H9 (cell line): ENCODE data around the gene PDLIM7. TPM values are rescaled to one million over a fixed set of nuclear protein-coding genes. Genes with fewer than 3 reads are reported as not detected.

ENCODE experiments used
- DNase-seq: peaks from one replicate; pipeline ENCODE4 v3.0.0-alpha.2; 2017
- H2AFZ ChIP-seq: one replicate; pipeline ENCODE4 v1.6.1; 2013; ENCODE audit warnings: mild to moderate bottlenecking, low read length, control low read depth, moderate library complexity
- H2AK5ac ChIP-seq: 2 replicates; pipeline ENCODE4 v1.6.1; 2013; ENCODE audit warnings: low read length, control low read depth, mixed read lengths; ENCODE audit not compliant: insufficient read length
- H2BK120ac ChIP-seq: one replicate; pipeline ENCODE4 v1.6.1; 2013; ENCODE audit warnings: low read depth, mild to moderate bottlenecking, low read length, control low read depth, inconsistent platforms; ENCODE audit not compliant: poor library complexity, severe bottlenecking
- H2BK12ac ChIP-seq: 2 replicates; pipeline ENCODE4 v1.6.1; 2013; ENCODE audit warnings: low read length, control low read depth, mixed read lengths, low read depth; ENCODE audit not compliant: insufficient read length
- H2BK15ac ChIP-seq: 2 replicates; pipeline ENCODE4 v1.6.1; 2013; ENCODE audit warnings: low read depth, low read length, control low read depth
- H2BK20ac ChIP-seq: one replicate; pipeline ENCODE4 v1.6.1; 2013; ENCODE audit warnings: low read depth, mild to moderate bottlenecking, low read length, control low read depth, inconsistent platforms; ENCODE audit not compliant: poor library complexity, severe bottlenecking
- H2BK5ac ChIP-seq: 2 replicates; pipeline ENCODE4 v1.6.1; 2013; ENCODE audit warnings: low read length, control low read depth, mixed read lengths; ENCODE audit not compliant: insufficient read length
- H3K14ac ChIP-seq: 2 replicates; pipeline ENCODE4 v1.6.1; 2013; ENCODE audit warnings: low read length, control low read depth; ENCODE audit not compliant: insufficient read depth
- H3K18ac ChIP-seq: 2 replicates; pipeline ENCODE4 v1.6.1; 2013; ENCODE audit warnings: low read depth, mild to moderate bottlenecking, mixed read lengths, low read length, control low read depth; ENCODE audit not compliant: insufficient read length
- H3K23ac ChIP-seq: 2 replicates; pipeline ENCODE4 v1.6.1; 2013; ENCODE audit warnings: low read length, control low read depth, mixed read lengths, low read depth; ENCODE audit not compliant: insufficient read length
- H3K23me2 ChIP-seq: 2 replicates; pipeline ENCODE4 v1.6.1; 2013; ENCODE audit warnings: low read depth, mild to moderate bottlenecking, mixed read lengths, low read length, control low read depth; ENCODE audit not compliant: insufficient read length, poor library complexity, severe bottlenecking
- H3K27ac ChIP-seq: 2 replicates; pipeline ENCODE4 v1.5.1; 2013; ENCODE audit warnings: low read length, control low read depth, mixed read lengths, low read depth; ENCODE audit not compliant: insufficient read length
- H3K27me3 ChIP-seq: 2 replicates; pipeline ENCODE4 v1.6.1; 2013; ENCODE audit warnings: low read length, control low read depth, inconsistent platforms; ENCODE audit not compliant: insufficient read depth
- H3K4ac ChIP-seq: 2 replicates; pipeline ENCODE4 v1.6.1; 2013; ENCODE audit warnings: low read depth, mild to moderate bottlenecking, control low read depth, inconsistent platforms, low read length, moderate library complexity
- H3K4me1 ChIP-seq: 2 replicates; pipeline ENCODE4 v1.6.1; 2013; ENCODE audit warnings: low read length, control low read depth, inconsistent platforms; ENCODE audit not compliant: insufficient read depth
- H3K4me2 ChIP-seq: 2 replicates; pipeline ENCODE4 v1.6.1; 2013; ENCODE audit warnings: low read length, control low read depth, mixed read lengths; ENCODE audit not compliant: insufficient read length, insufficient read depth
- H3K56ac ChIP-seq: 2 replicates; pipeline ENCODE4 v1.6.1; 2013; ENCODE audit warnings: low read depth, mild to moderate bottlenecking, mixed read lengths, low read length, control low read depth; ENCODE audit not compliant: insufficient read length
- H3K79me1 ChIP-seq: 2 replicates; pipeline ENCODE4 v1.6.1; 2013; ENCODE audit warnings: low read depth, mild to moderate bottlenecking, moderate library complexity, low read length, control low read depth, inconsistent platforms; ENCODE audit not compliant: insufficient read depth, poor library complexity, severe bottlenecking
- H3K79me2 ChIP-seq: 2 replicates; pipeline ENCODE4 v1.6.1; 2013; ENCODE audit warnings: low read length, control low read depth, inconsistent platforms; ENCODE audit not compliant: insufficient read depth
- H3K9ac ChIP-seq: 2 replicates; pipeline ENCODE4 v1.6.1; 2013; ENCODE audit warnings: low read length, control low read depth, mixed read lengths; ENCODE audit not compliant: insufficient read length; ENCODE audit errors: extremely low read depth
- H3K9me3 ChIP-seq: one replicate; pipeline ENCODE4 v1.6.1; 2013; ENCODE audit warnings: low read depth, low read length, inconsistent platforms; ENCODE audit not compliant: control insufficient read depth
- H3T11ph ChIP-seq: one replicate; pipeline ENCODE4 v1.6.1; 2013; ENCODE audit warnings: mild to moderate bottlenecking, low read length, control low read depth, inconsistent platforms
- H4K20me1 ChIP-seq: one replicate; pipeline ENCODE4 v1.6.1; 2013; ENCODE audit not compliant: control insufficient read depth, insufficient read length, insufficient read depth
- H4K5ac ChIP-seq: 2 replicates; pipeline ENCODE4 v1.6.1; 2013; ENCODE audit warnings: low read depth, mild to moderate bottlenecking, mixed read lengths, low read length, control low read depth; ENCODE audit not compliant: insufficient read length
- H4K8ac ChIP-seq: replicated peaks from 2 replicates; pipeline ENCODE4 v1.6.1; 2013; ENCODE audit warnings: low read length, control low read depth, mixed read lengths, low read depth; ENCODE audit not compliant: insufficient read length
- H4K91ac ChIP-seq: 2 replicates; pipeline ENCODE4 v1.6.1; 2013; ENCODE audit warnings: low read depth, mild to moderate bottlenecking, moderate library complexity, mixed read lengths, low read length, control low read depth; ENCODE audit not compliant: insufficient read length
- H3K27ac Mint-ChIP-seq, 3 experiments: 2 replicates in 2 of 3; 3 replicates in 1 of 3; pipeline ENCODE4 v1.8.0; 2020 to 2021; ENCODE audit warnings: mixed read lengths in 3 of 3, mild to moderate bottlenecking in 1 of 3, moderate library complexity in 1 of 3
- H3K27me3 Mint-ChIP-seq: 2 replicates; pipeline ENCODE4 v1.8.0; 2021; ENCODE audit warnings: low read depth, mild to moderate bottlenecking, moderate library complexity, mixed read lengths
- H3K36me3 Mint-ChIP-seq, 3 experiments: 2 replicates in 2 of 3; 3 replicates in 1 of 3; pipeline ENCODE4 v1.8.0; 2020 to 2021; ENCODE audit warnings: low read depth in 3 of 3, mixed read lengths in 3 of 3; ENCODE audit not compliant: insufficient read depth in 1 of 3
- H3K4me1 Mint-ChIP-seq, 2 experiments: 2 replicates each; pipeline ENCODE4 v1.8.0; 2020; ENCODE audit warnings: mixed read lengths in 2 of 2
- H3K4me3 Mint-ChIP-seq, 2 experiments: 2 replicates in 1 of 2; 3 replicates in 1 of 2; pipeline ENCODE4 v1.8.0; 2020 to 2021; ENCODE audit warnings: mild to moderate bottlenecking in 2 of 2, mixed read lengths in 2 of 2, moderate library complexity in 1 of 2
- H3K9me3 Mint-ChIP-seq, 2 experiments: 2 replicates in 1 of 2; 3 replicates in 1 of 2; pipeline ENCODE4 v1.8.0; 2020; ENCODE audit warnings: mild to moderate bottlenecking in 2 of 2, mixed read lengths in 2 of 2, moderate library complexity in 1 of 2
- WGBS: extraction: QIAGEN DNeasy Blood & Tissue Kit; methylation state at CpG from one replicate; pipeline ENCODE4 v1.1.7; 2013; ENCODE audit warnings: missing lambda C conversion rate, low lambda C conversion rate, mixed read lengths; ENCODE audit not compliant: insufficient read length; ENCODE audit errors: extremely low coverage; 5-methylcytosine and 5-hydroxymethylcytosine counted together
- total RNA-seq: library from RNA; stranded (reverse); gene quantifications from 2 replicates; pipeline ENCODE4 v1.2.1, GENCODE V29; 2021
- TF ChIP-seq, protein P1 (sequence below): fragments of 200-600 bp; sonication (generic); conservative IDR thresholded peaks from 3 replicates; pipeline ENCODE4 v1.8.0; 2021; ENCODE audit warnings: antibody characterized with exemption, mild to moderate bottlenecking

PDLIM7 gene
- total RNA-seq, 1 experiment from 2014 or later = 137 TPM

DNA sequence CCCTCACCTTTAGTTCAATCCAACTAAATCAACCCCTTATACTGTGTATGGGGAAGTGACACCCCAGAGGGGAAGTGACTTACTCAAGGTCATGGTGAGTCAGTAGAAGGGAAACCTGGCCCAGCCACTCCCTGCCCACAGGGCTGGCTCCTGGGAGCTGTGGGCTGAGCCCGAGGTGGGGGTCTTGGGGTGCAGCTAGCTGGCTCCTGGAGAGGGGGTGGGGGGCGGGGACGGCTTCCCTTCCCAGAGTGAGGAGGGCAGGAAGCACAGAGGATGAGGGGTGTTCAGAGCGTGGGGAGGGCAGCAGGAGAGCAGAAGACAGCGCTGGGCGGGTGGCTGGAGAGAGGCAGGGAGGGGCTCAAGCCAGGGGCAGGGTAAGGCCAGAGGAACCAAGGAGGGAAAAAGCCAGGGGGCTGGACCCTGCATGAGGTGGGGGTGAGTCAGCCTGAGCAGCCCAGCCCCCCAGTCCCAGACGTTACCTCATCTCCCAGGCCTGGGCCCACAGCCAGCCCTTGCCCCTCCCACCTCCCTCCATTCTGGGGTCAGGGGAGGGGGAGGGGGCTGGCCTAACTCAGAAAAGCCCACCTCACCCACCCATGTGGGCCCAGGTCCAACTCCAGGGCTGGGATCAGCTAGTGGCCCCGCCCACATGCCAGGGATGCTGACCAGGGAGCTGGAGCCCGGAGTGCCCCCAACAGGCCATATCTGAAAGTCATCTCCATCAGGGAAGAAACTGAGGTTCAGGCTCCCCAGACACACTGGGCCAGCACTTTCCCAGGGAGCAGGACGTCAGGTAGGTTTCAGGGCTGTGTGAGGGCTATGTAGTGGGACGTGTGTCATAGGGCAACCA, 2.8 kb downstream of the PDLIM7 start:
- Histone ChIP-seq H4K91ac (no peak overlapping the region), H3K79me2 (no peaks in the 10 kb centered on the region), H4K8ac (no peak overlapping the region), H3K56ac (no peak overlapping the region), H3K4me2 (no peak overlapping the region), H2AK5ac (no peak overlapping the region), H3K23ac (no peak overlapping the region), H3K27ac (no peak overlapping the region), H3K9ac (no peak overlapping the region), H2BK20ac (no peak overlapping the region), H2BK5ac (no peak overlapping the region), H3K27me3 (no peaks in the 10 kb centered on the region; the same call in 1 of the 2 replicates), H4K20me1 (no peaks in the 10 kb centered on the region), H2AFZ (no peak overlapping the region), H3K79me1 (no peaks in the 10 kb centered on the region), H3K4me1 (peaks cover 5% of the 10 kb centered on the region; the same call in 1 of the 2 replicates), H2BK120ac (peak overlapping the region; percentile 63), H2BK12ac (no peak overlapping the region), H2BK15ac (no peak overlapping the region), H3K4ac (no peak overlapping the region; the same call in 1 of the 2 replicates), H3K18ac (peak overlapping the region; percentile 64), H3K9me3 (no peaks in the 10 kb centered on the region), H3K23me2 (peaks cover 4% of the 10 kb centered on the region), H3T11ph (no peak overlapping the region), H4K5ac (no peak overlapping the region), H3K14ac (peak overlapping the region; percentile 41)
- Mint-ChIP-seq H3K4me3 (peak overlapping the region; percentile 32 to 75; a peak in 2 of 5 replicates), H3K27ac (peak overlapping the region in 2 of 3 experiments; percentile 72 to 75; a peak in 5 of 7 replicates), H3K27me3 (peaks cover 18% of the 10 kb centered on the region), H3K9me3 (no peaks in the 10 kb centered on the region; a peak in 1 of 5 replicates), H3K4me1 (peaks cover 30 to 54% of the 10 kb centered on the region in 2 experiments), H3K36me3 (peaks cover 25 to 41% (median 36%) of the 10 kb centered on the region in 3 experiments)
- peak; percentile 86 for DNase-seq
- TF ChIP-seq, protein P1, sequence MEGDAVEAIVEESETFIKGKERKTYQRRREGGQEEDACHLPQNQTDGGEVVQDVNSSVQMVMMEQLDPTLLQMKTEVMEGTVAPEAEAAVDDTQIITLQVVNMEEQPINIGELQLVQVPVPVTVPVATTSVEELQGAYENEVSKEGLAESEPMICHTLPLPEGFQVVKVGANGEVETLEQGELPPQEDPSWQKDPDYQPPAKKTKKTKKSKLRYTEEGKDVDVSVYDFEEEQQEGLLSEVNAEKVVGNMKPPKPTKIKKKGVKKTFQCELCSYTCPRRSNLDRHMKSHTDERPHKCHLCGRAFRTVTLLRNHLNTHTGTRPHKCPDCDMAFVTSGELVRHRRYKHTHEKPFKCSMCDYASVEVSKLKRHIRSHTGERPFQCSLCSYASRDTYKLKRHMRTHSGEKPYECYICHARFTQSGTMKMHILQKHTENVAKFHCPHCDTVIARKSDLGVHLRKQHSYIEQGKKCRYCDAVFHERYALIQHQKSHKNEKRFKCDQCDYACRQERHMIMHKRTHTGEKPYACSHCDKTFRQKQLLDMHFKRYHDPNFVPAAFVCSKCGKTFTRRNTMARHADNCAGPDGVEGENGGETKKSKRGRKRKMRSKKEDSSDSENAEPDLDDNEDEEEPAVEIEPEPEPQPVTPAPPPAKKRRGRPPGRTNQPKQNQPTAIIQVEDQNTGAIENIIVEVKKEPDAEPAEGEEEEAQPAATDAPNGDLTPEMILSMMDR = peak; percentile 45; the same call in 2 of the 3 replicates
- WGBS = no CpG with 5 or more reads among the region's 11 CpGs
